Esophagus muscularis mucosa (tissue), 3 donors: ENCODE data around the gene BEX3.

Experiments
- CTCF ChIP-seq, 3 experiments: fragments of 200-600 bp in 2 of 3; fragments of 450-650 bp in 1 of 3; sonication (generic) in 2 of 3; IDR thresholded peaks; one replicate each; pipeline ENCODE4 v1.5.1; 2017 to 2019; ENCODE audit warnings: antibody characterized with exemption in 3 of 3, mild to moderate bottlenecking in 2 of 3, moderate library complexity in 1 of 3
- POLR2A ChIP-seq: fragments of 450-650 bp; IDR thresholded peaks from one replicate; pipeline ENCODE4 v1.6.1; 2017; ENCODE audit warnings: antibody characterized with exemption, moderate library complexity, mild to moderate bottlenecking, low read depth

- TF ChIP-seq POLR2A (no peak), CTCF (IDR thresholded peaks at IDR 0.05) (no peak)
Observed at GRCh38 chrX:103361798-103362197, 14.5 kb upstream of the BEX3 start.
